HepG2 (cell line): Measurements from ENCODE around the gene CKS1B. TPM values are rescaled to one million over a fixed set of nuclear protein-coding genes. Genes with fewer than 3 reads are reported as not detected.

Experiments used
- IRF2 ChIP-seq: IDR thresholded peaks from 2 replicates; pipeline ENCODE4 v1.6.1; 2018; ENCODE audit warnings: missing genetic modification reagents, missing compliant biosample characterization
- SIX1 ChIP-seq: sonication (generic); formaldehyde crosslinking; IDR thresholded peaks from 2 replicates; pipeline ENCODE4 v1.4.0; 2020; ENCODE audit warnings: missing genetic modification reagents, borderline replicate concordance
- SNAPC4 ChIP-seq: sonication (generic); formaldehyde crosslinking; IDR thresholded peaks from 2 replicates; pipeline ENCODE4 v1.4.0; 2020; ENCODE audit warnings: mild to moderate bottlenecking, missing genetic modification reagents
- ZFAT ChIP-seq: sonication (generic); formaldehyde crosslinking; conservative IDR thresholded peaks from 2 replicates; pipeline ENCODE4 v1.8.1; 2023; ENCODE audit warnings: missing genetic modification reagents, inconsistent platforms
- ZNF136 ChIP-seq: sonication (generic); formaldehyde crosslinking; IDR thresholded peaks from 2 replicates; pipeline ENCODE4 v1.8.1; 2022; ENCODE audit warnings: low read depth, mild to moderate bottlenecking, moderate library complexity, missing genetic modification reagents
- ZNF18 ChIP-seq: sonication (generic); formaldehyde crosslinking; IDR thresholded peaks from 2 replicates; pipeline ENCODE4 v1.8.0; 2022; ENCODE audit warnings: mild to moderate bottlenecking, missing genetic modification reagents; ENCODE audit not compliant: insufficient replicate concordance
- ZNF484 ChIP-seq: sonication (generic); formaldehyde crosslinking; IDR thresholded peaks from 2 replicates; pipeline ENCODE4 v1.5.1; 2020; ENCODE audit warnings: mild to moderate bottlenecking, low read depth, missing genetic modification reagents, borderline replicate concordance
- ZNF782 ChIP-seq: sonication (generic); formaldehyde crosslinking; IDR thresholded peaks from 2 replicates; pipeline ENCODE4 v1.4.0; 2020; ENCODE audit warnings: missing genetic modification reagents, mild to moderate bottlenecking, borderline replicate concordance
- ZNF878 ChIP-seq: sonication (generic); formaldehyde crosslinking; IDR thresholded peaks from 2 replicates; pipeline ENCODE4 v1.8.1; 2023; ENCODE audit warnings: mild to moderate bottlenecking, missing genetic modification reagents, moderate library complexity
- polyA plus RNA-seq, 8 experiments: library from polyadenylated mRNA; depleted of rRNA in 3 of 8; stranded (reverse) in 7 of 8; unstranded in 1 of 8; fragments of >200 nt; fragmentation: Illumina TruSeq in 4 of 8; extraction: Trizol in 4 of 8; gene quantifications; 2 replicates each; pipeline versions ENCODE4 v1.2.1 to v1.2.3, GENCODE V29; 2011 to 2016; ENCODE audit warnings: low read depth in 4 of 8, missing spikeins in 1 of 8, mixed read lengths in 1 of 8; ENCODE audit not compliant: insufficient read depth in 1 of 8
- total RNA-seq, 5 experiments: library from RNA; depleted of rRNA; stranded (reverse); fragments of >200 nt; fragmentation: Illumina TruSeq; extraction: Trizol; gene quantifications; 2 replicates each; pipeline ENCODE4 v1.2.3, GENCODE V29; 2016; ENCODE audit warnings: low read depth in 1 of 5
- TF ChIP-seq, protein P1 (sequence below): sonication (generic); formaldehyde crosslinking; IDR thresholded peaks from 2 replicates; pipeline ENCODE4 v1.8.0; 2022; ENCODE audit warnings: mild to moderate bottlenecking, missing genetic modification reagents
- TF ChIP-seq, protein P2 (sequence below): sonication (generic); formaldehyde crosslinking; IDR thresholded peaks from 2 replicates; pipeline ENCODE4 v1.8.0; 2022; ENCODE audit warnings: missing genetic modification reagents, mild to moderate bottlenecking, moderate library complexity, borderline replicate concordance
- TF ChIP-seq, protein P3 (sequence below): sonication (generic); formaldehyde crosslinking; IDR thresholded peaks from 2 replicates; pipeline ENCODE4 v1.4.0; 2020; ENCODE audit warnings: mild to moderate bottlenecking, low read depth, missing genetic modification reagents

The CKS1B gene
- total and polyA plus RNA-seq, 2 of the 13 experiments (the other 11 are each of a cell fraction or from before 2014, with no cell fraction given), result 217 to 222 TPM

DNA sequence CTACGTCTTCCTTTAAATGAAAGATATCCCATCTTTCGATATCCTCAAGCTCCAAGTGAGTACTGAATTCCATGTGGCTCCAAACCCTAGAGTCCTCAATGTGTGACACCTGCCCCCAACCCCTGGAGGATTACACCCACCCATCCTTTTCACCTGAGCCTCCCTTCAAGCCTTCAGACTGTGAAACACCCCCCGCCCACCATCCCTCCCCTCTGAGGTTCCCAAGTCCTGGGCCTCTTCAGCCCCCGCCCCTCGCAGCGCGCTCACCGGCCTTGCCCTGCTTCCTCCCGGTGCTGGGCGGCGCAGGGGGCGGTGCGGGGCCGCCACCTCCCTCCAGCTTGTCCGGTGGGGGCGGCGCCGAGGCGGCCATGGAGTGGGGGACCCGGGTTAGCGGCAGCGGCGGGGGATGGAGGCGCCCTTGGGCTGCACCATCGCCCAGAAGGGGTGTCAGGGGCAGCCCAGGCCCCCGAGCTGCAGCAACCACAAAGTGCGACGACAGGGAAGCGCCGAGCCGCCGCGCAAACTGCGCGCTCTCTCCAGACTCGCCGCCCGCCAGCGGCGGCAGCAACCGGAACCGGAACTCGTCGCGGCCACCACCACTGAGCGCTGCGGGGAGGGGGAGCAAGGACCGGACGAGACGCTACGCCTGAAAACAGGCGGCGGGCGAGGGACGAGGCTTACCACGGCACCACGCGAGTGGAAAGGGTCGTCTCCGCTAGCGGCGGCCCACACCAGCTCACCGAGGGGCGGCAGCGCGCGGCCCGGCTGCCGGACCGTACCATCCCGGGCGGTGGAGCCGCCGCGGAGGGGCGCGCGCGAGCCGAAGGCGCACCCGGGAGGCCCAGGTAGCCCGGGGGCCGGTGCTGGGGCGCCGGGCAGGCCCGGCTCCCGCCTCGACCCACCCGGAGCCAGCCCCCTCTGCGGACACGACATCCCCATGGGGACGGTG, 13.0 kb upstream of the CKS1B start, which contains the start of gene PYGO2 (continued):
- TF ChIP-seq SNAPC4 (CRISPR knock-in tag) (no peak), IRF2 (CRISPR knock-in tag) (peak; percentile 67), ZFAT (CRISPR knock-in tag) (no peak), ZNF878 (CRISPR knock-in tag) (peak; percentile 54; the same call in 1 of the 2 replicates), ZNF782 (CRISPR knock-in tag) (peak; percentile 81; the same call in 1 of the 2 replicates), ZNF18 (peak; percentile 81), ZNF484 (CRISPR knock-in tag) (no peak), SIX1 (CRISPR knock-in tag) (no peak; the same call in 1 of the 2 replicates), ZNF136 (CRISPR knock-in tag) (no peak)
- TF ChIP-seq, protein P1, sequence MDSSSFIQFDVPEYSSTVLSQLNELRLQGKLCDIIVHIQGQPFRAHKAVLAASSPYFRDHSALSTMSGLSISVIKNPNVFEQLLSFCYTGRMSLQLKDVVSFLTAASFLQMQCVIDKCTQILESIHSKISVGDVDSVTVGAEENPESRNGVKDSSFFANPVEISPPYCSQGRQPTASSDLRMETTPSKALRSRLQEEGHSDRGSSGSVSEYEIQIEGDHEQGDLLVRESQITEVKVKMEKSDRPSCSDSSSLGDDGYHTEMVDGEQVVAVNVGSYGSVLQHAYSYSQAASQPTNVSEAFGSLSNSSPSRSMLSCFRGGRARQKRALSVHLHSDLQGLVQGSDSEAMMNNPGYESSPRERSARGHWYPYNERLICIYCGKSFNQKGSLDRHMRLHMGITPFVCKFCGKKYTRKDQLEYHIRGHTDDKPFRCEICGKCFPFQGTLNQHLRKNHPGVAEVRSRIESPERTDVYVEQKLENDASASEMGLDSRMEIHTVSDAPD (CRISPR knock-in tag), result peak; percentile 57; the same call in 1 of the 2 replicates
- TF ChIP-seq, protein P2, sequence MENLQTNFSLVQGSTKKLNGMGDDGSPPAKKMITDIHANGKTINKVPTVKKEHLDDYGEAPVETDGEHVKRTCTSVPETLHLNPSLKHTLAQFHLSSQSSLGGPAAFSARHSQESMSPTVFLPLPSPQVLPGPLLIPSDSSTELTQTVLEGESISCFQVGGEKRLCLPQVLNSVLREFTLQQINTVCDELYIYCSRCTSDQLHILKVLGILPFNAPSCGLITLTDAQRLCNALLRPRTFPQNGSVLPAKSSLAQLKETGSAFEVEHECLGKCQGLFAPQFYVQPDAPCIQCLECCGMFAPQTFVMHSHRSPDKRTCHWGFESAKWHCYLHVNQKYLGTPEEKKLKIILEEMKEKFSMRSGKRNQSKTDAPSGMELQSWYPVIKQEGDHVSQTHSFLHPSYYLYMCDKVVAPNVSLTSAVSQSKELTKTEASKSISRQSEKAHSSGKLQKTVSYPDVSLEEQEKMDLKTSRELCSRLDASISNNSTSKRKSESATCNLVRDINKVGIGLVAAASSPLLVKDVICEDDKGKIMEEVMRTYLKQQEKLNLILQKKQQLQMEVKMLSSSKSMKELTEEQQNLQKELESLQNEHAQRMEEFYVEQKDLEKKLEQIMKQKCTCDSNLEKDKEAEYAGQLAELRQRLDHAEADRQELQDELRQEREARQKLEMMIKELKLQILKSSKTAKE (CRISPR knock-in tag), result peak; percentile 69; the same call in 1 of the 2 replicates
- TF ChIP-seq, protein P3, sequence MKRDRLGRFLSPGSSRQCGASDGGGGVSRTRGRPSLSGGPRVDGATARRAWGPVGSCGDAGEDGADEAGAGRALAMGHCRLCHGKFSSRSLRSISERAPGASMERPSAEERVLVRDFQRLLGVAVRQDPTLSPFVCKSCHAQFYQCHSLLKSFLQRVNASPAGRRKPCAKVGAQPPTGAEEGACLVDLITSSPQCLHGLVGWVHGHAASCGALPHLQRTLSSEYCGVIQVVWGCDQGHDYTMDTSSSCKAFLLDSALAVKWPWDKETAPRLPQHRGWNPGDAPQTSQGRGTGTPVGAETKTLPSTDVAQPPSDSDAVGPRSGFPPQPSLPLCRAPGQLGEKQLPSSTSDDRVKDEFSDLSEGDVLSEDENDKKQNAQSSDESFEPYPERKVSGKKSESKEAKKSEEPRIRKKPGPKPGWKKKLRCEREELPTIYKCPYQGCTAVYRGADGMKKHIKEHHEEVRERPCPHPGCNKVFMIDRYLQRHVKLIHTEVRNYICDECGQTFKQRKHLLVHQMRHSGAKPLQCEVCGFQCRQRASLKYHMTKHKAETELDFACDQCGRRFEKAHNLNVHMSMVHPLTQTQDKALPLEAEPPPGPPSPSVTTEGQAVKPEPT (CRISPR knock-in tag), result no peak; the same call in 1 of the 2 replicates
